ENCODE measurements around the gene COPA. TPM values are rescaled to one million over a fixed set of nuclear protein-coding genes. Genes with fewer than 3 reads are reported as not detected.
A peak's percentile ranks its signal among the peaks of the same experiment; 100 is the strongest.

The COPA gene
- total RNA-seq, 4 donors from 2014 or later, result 172 to 334 (median 182) TPM

DNA sequence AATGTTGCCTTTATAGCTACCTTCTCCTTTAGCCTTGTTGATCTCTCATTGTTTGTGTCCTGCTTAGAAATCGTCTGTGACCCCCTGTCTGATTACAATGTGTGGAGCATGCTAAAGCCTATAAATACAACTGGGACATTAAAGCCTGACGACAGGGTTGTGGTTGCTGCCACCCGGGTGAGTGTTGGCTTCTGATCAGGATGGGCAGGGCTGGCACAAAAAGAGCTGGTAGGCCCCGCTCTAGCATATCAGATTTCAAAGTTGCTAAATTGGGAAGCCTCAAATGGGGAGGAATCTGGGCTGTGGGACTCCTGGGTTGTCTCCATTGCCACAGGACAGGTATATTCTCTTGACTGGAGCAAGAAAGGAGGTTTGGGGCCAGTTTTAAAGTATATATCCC, 8.6 kb upstream of the COPA start:
- intact Hi-C loops (cut with DNase I), result no loop called here
- no peak for TF ChIP-seq POLR2A (IDR thresholded peaks at IDR 0.05)
- TF ChIP-seq, protein P1, sequence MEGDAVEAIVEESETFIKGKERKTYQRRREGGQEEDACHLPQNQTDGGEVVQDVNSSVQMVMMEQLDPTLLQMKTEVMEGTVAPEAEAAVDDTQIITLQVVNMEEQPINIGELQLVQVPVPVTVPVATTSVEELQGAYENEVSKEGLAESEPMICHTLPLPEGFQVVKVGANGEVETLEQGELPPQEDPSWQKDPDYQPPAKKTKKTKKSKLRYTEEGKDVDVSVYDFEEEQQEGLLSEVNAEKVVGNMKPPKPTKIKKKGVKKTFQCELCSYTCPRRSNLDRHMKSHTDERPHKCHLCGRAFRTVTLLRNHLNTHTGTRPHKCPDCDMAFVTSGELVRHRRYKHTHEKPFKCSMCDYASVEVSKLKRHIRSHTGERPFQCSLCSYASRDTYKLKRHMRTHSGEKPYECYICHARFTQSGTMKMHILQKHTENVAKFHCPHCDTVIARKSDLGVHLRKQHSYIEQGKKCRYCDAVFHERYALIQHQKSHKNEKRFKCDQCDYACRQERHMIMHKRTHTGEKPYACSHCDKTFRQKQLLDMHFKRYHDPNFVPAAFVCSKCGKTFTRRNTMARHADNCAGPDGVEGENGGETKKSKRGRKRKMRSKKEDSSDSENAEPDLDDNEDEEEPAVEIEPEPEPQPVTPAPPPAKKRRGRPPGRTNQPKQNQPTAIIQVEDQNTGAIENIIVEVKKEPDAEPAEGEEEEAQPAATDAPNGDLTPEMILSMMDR (IDR thresholded peaks at IDR 0.05), result no peak
- DNase-seq, result no peak
- H3K27me3 ChIP-seq, result no peaks in the 10 kb centered on the region
- peaks cover 67 to 73% of the 10 kb centered on the region in 2 donors for H3K36me3 ChIP-seq
- no peak overlapping the region for H3K27ac ChIP-seq
- H3K4me1 ChIP-seq, result no peaks in the 10 kb centered on the region
- no peaks in the 10 kb centered on the region for H3K9me3 ChIP-seq
- no peak overlapping the region for H3K4me3 ChIP-seq (replicated peaks in 1 of 3)
- WGBS, 2 donors, result 83 to 89% methylated on average over 4 of the region's 4 CpGs

DNA sequence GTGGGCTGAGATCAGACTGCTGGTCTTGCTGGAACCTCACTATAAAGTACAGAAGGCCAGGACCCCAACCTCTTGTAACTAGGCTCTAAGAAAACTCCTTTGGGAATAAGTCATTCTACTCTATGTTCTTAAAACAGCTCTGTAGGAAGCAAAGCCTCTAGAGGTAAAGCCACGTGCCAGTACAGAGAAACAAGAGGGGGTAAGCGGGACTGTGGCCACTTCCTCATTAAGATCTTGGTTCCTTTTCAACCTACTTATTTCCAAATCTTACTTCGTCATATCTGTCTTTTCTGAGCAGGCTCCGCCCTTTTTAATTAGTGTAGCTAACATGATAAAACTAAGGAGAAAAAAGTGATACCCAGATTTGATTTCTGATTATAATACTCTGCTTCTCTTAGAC, 3.9 kb upstream of the COPA start:
- H3K36me3 ChIP-seq, result peaks cover 21 to 27% of the 10 kb centered on the region in 2 donors
- intact Hi-C loops (cut with DNase I), result no loop called here
- H3K27ac ChIP-seq, result no peak overlapping the region
- no peak for DNase-seq
- no peaks in the 10 kb centered on the region for H3K9me3 ChIP-seq
- H3K27me3 ChIP-seq, result no peaks in the 10 kb centered on the region
- WGBS, 2 donors, result 74 to 83% methylated on average over 4 of the region's 4 CpGs
- H3K4me1 ChIP-seq, result peaks cover 8 to 11% of the 10 kb centered on the region in 2 donors
- no peak overlapping the region for H3K4me3 ChIP-seq (replicated peaks in 1 of 3)
- TF ChIP-seq, protein P1 (IDR thresholded peaks at IDR 0.05), result no peak
- TF ChIP-seq POLR2A (IDR thresholded peaks at IDR 0.05), result no peak

DNA sequence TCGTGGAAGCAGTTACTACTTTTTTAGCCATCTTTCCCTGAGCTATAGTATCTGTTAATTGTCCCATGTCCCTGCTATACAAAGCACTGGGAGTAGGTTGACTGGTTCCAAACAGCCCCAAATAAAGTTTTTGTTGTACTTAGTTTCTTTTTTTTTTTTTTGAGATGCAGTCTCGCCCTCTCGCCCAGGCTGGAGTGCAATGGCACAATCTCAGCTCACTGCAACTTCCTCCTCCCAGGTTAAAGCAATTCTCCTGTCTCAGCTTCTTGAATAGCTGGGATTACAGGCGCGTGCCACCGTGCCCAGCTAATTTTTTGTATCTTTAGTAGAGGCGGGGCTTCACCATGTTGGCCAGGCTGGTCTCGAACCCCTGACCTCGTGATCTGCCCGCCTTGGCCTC, 3.4 kb upstream of the COPA start:
- TF ChIP-seq, protein P1 (IDR thresholded peaks at IDR 0.05), result no peak
- TF ChIP-seq POLR2A (IDR thresholded peaks at IDR 0.05), result no peak
- intact Hi-C loops (cut with DNase I), result no loop called here
- WGBS, 2 donors, result 87 to 95% methylated on average over 10 of the region's 10 CpGs
- DNase-seq, result no peak
- peaks cover 12 to 16% of the 10 kb centered on the region in 2 donors for H3K4me1 ChIP-seq
- H3K9me3 ChIP-seq, result no peaks in the 10 kb centered on the region
- no peaks in the 10 kb centered on the region for H3K27me3 ChIP-seq
- no peak overlapping the region for H3K4me3 ChIP-seq (replicated peaks in 1 of 3)
- peaks cover 16 to 22% of the 10 kb centered on the region in 2 donors for H3K36me3 ChIP-seq
- no peak overlapping the region for H3K27ac ChIP-seq

DNA sequence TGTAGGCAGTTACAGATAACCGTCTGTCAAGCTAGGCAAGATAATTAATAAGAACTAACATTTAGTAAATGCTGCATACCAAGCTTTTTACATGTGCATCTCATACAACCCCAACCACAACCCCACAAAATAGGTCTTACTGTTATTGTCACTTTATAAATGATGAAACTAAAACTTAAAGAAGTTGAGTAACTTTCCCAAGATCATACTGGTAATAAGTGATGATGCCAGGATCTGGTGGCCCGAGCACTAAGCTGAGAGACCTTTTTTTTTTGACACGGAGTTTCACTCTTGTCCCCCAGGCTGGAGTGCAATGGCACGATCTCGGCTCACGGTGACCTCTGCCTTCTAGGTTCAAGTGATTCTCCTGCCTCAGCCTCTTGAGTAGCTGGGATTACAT, 1.9 kb upstream of the COPA start:
- 89 to 94% methylated on average over 6 of the region's 6 CpGs for WGBS, 2 donors
- H3K36me3 ChIP-seq, result peaks cover 3 to 8% of the 10 kb centered on the region in 2 donors

DNA sequence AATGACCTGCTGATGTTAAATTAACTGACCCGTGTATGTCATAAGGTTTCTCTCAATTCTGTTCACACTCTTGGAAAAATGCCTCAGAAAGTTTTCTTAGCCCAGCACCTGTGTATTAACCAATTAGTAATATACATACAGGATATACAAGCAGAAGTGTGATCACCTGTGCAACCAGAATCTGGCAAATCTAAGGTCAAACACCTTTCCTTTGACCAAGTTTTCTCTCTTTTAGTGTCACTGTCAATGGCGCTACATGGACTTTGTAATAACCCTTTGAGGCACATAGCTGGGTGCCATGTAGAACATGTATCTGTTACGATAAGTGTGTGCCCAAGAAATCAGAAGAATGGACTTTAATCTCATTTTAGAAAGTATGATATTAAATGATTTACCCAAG, 1.2 kb upstream of the COPA start:
- TF ChIP-seq, protein P1 (IDR thresholded peaks at IDR 0.05), result no peak
- TF ChIP-seq POLR2A (IDR thresholded peaks at IDR 0.05), result no peak
- peaks cover 4 to 9% of the 10 kb centered on the region in 2 donors for H3K36me3 ChIP-seq
- no peaks in the 10 kb centered on the region for H3K9me3 ChIP-seq
- intact Hi-C loops (cut with DNase I), result no loop called here
- H3K4me1 ChIP-seq, result peaks cover 23 to 27% of the 10 kb centered on the region in 2 donors
- no peak overlapping the region for H3K27ac ChIP-seq
- WGBS, 2 donors, result 86% methylated on average over 3 of the region's 3 CpGs
- H3K4me3 ChIP-seq (replicated peaks in 1 of 3), result peak overlapping the region in 1 of 3 donors; percentile 84
- DNase-seq, result no peak
- no peaks in the 10 kb centered on the region for H3K27me3 ChIP-seq

More for the DNA sequence above, 1.9 kb upstream of the COPA start:
- intact Hi-C loops (cut with DNase I), result no loop called here
- no peak for DNase-seq
- TF ChIP-seq, protein P1 (IDR thresholded peaks at IDR 0.05), result no peak
- no peak for TF ChIP-seq POLR2A (IDR thresholded peaks at IDR 0.05)
- H3K9me3 ChIP-seq, result no peaks in the 10 kb centered on the region
- no peak overlapping the region for H3K27ac ChIP-seq
- H3K4me3 ChIP-seq (replicated peaks in 1 of 3), result no peak overlapping the region
- H3K27me3 ChIP-seq, result no peaks in the 10 kb centered on the region
- H3K4me1 ChIP-seq, result peaks cover 23 to 27% of the 10 kb centered on the region in 2 donors
